HEK293 (cell line): ENCODE measurements around the gene OR2AT4.
"Not testable (repeated sequence)": the region's sequence is repeated elsewhere in the genome, so short reads cannot be mapped to it uniquely, and the experiment has no call there.

ENCODE experiments used
- CTCF ChIA-PET: fragments of 350-600 bp; formaldehyde crosslinking; extraction: SDS; loops from one replicate; lab custom pipeline; 2021; ENCODE audit warnings: antibody characterized with exemption; lab: Yijun Ruan, JAX
- POLR2A ChIA-PET: fragments of 300-600 bp; formaldehyde crosslinking; extraction: SDS; loops from one replicate; lab custom pipeline; 2020; ENCODE audit warnings: antibody characterized with exemption, inconsistent platforms; lab: Yijun Ruan, JAX
- H3K27ac ChIP-seq: fragments of 200-500 bp; sonication (Bioruptor generic); 2 replicates; pipeline ENCODE4 v1.5.1; 2014; ENCODE audit warnings: low read depth, low read length, control low read depth, inconsistent platforms; ENCODE audit errors: extremely low read depth
- H3K36me3 ChIP-seq, 2 experiments: fragments of 200-500 bp in 1 of 2; sonication (Bioruptor generic) in 1 of 2; 1 replicate in 1 of 2; 2 replicates in 1 of 2; pipeline ENCODE4 v1.5.1; 2014 to 2017; ENCODE audit warnings: inconsistent platforms in 2 of 2, low read length in 2 of 2; ENCODE audit not compliant: control insufficient read depth in 2 of 2, insufficient read depth in 1 of 2
- H3K4me1 ChIP-seq: fragments of 200-500 bp; sonication (Bioruptor generic); 2 replicates; pipeline ENCODE4 v1.5.1; 2014; ENCODE audit warnings: mild to moderate bottlenecking, low read length, inconsistent platforms; ENCODE audit not compliant: control insufficient read depth, insufficient read depth
- H3K4me3 ChIP-seq: 2 replicates; pipeline ENCODE4 v1.5.1; 2011; ENCODE audit warnings: low read depth, mild to moderate bottlenecking, control low read depth, low read length, moderate library complexity
- H3K9me3 ChIP-seq: fragments of 200-500 bp; sonication (Bioruptor generic); 2 replicates; pipeline ENCODE4 v1.5.1; 2014; ENCODE audit warnings: low read depth, low read length, inconsistent platforms; ENCODE audit not compliant: control insufficient read depth, insufficient read depth
- BCL11A ChIP-seq: fragments of 450-650 bp; formaldehyde crosslinking; IDR thresholded peaks from 2 replicates; pipeline ENCODE4 v1.5.1; 2016; ENCODE audit warnings: low read depth, missing biosample characterization, missing genetic modification characterization
- EGR2 ChIP-seq: fragments of 450-650 bp; formaldehyde crosslinking; IDR thresholded peaks from 2 replicates; pipeline ENCODE4 v1.5.1; 2016; ENCODE audit warnings: low read depth, missing biosample characterization, missing genetic modification characterization
- MEIS1 ChIP-seq: sonication (generic); formaldehyde crosslinking; IDR thresholded peaks from 2 replicates; pipeline ENCODE4 v1.8.1; 2022; ENCODE audit warnings: missing genetic modification reagents, mild to moderate bottlenecking, borderline replicate concordance
- TSHZ1 ChIP-seq: fragments of 450-650 bp; formaldehyde crosslinking; IDR thresholded peaks from 2 replicates; pipeline ENCODE4 v1.5.1; 2016; ENCODE audit warnings: missing biosample characterization, missing genetic modification characterization, borderline replicate concordance
- ZFHX2 ChIP-seq: fragments of 450-650 bp; formaldehyde crosslinking; conservative IDR thresholded peaks from 2 replicates; pipeline ENCODE4 v1.5.1; 2016; ENCODE audit warnings: missing biosample characterization, missing genetic modification characterization
- ZNF146 ChIP-seq: fragments of 450-650 bp; formaldehyde crosslinking; IDR thresholded peaks from 2 replicates; pipeline ENCODE4 v1.5.1; 2016; ENCODE audit warnings: missing biosample characterization, missing genetic modification characterization
- ZNF335 ChIP-seq: fragments of 450-650 bp; formaldehyde crosslinking; conservative IDR thresholded peaks from 2 replicates; pipeline ENCODE4 v1.5.1; 2016; ENCODE audit warnings: missing biosample characterization, missing genetic modification characterization
- ZNF362 ChIP-seq: fragments of 450-650 bp; formaldehyde crosslinking; IDR thresholded peaks from 2 replicates; pipeline ENCODE4 v1.5.1; 2016; ENCODE audit warnings: missing biosample characterization, missing genetic modification characterization
- ZSCAN16 ChIP-seq: fragments of 450-650 bp; formaldehyde crosslinking; IDR thresholded peaks from 2 replicates; pipeline ENCODE4 v1.5.1; 2016; ENCODE audit warnings: missing biosample characterization, missing genetic modification characterization
- ZSCAN30 ChIP-seq: fragments of 450-650 bp; IDR thresholded peaks from 2 replicates; pipeline ENCODE4 v1.5.1; 2018; ENCODE audit warnings: missing biosample characterization, mild to moderate bottlenecking, missing genetic modification characterization, moderate library complexity
- TF ChIP-seq, protein P1 (sequence below): fragments of 450-650 bp; formaldehyde crosslinking; IDR thresholded peaks from 2 replicates; pipeline ENCODE4 v1.5.1; 2016; ENCODE audit warnings: missing biosample characterization, missing genetic modification characterization

Gene OR2AT4

GRCh38 chr11:75105967-75106681 lies 9.4 kb upstream of the OR2AT4 start:
- not testable (repeated sequence) for H3K36me3 ChIP-seq, H3K4me1 ChIP-seq, H3K4me3 ChIP-seq, H3K9me3 ChIP-seq, H3K27ac ChIP-seq
- peak; percentile 90 for TF ChIP-seq ZNF146
- CTCF ChIA-PET = interaction anchor here (0.6 to 1.9 kb wide), 4 partner anchors 19 to 142 kb away, joined by 3 to 7 read pairs (median 3); no protein-coding TSS in a partner anchor
- POLR2A ChIA-PET = interaction anchor here (0.5 kb wide), 1 partner anchor 33 kb away, joined by 8 read pairs; no protein-coding TSS in a partner anchor

GRCh38 chr11:75105462-75105925 lies 8.8 kb upstream of the OR2AT4 start:
- POLR2A ChIA-PET = interaction anchor here (0.5 kb wide), 1 partner anchor 34 kb away, joined by 8 read pairs; no protein-coding TSS in a partner anchor
- Histone ChIP-seq H3K36me3 (no peaks in the 10 kb centered on the region), H3K27ac (no peak overlapping the region), H3K9me3 (no peaks in the 10 kb centered on the region), H3K4me3 (no peak overlapping the region), H3K4me1 (no peaks in the 10 kb centered on the region)
- CTCF ChIA-PET = interaction anchor here (0.5 to 1.9 kb wide), 2 partner anchors 36 to 136 kb away, joined by 3 to 7 read pairs; no protein-coding TSS in a partner anchor
- TF ChIP-seq, protein P1, sequence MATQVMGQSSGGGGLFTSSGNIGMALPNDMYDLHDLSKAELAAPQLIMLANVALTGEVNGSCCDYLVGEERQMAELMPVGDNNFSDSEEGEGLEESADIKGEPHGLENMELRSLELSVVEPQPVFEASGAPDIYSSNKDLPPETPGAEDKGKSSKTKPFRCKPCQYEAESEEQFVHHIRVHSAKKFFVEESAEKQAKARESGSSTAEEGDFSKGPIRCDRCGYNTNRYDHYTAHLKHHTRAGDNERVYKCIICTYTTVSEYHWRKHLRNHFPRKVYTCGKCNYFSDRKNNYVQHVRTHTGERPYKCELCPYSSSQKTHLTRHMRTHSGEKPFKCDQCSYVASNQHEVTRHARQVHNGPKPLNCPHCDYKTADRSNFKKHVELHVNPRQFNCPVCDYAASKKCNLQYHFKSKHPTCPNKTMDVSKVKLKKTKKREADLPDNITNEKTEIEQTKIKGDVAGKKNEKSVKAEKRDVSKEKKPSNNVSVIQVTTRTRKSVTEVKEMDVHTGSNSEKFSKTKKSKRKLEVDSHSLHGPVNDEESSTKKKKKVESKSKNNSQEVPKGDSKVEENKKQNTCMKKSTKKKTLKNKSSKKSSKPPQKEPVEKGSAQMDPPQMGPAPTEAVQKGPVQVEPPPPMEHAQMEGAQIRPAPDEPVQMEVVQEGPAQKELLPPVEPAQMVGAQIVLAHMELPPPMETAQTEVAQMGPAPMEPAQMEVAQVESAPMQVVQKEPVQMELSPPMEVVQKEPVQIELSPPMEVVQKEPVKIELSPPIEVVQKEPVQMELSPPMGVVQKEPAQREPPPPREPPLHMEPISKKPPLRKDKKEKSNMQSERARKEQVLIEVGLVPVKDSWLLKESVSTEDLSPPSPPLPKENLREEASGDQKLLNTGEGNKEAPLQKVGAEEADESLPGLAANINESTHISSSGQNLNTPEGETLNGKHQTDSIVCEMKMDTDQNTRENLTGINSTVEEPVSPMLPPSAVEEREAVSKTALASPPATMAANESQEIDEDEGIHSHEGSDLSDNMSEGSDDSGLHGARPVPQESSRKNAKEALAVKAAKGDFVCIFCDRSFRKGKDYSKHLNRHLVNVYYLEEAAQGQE (tag by site-specific recombination) = no peak
- TF ChIP-seq ZNF362 (tag by site-specific recombination) (no peak), MEIS1 (CRISPR knock-in tag) (no peak), BCL11A (tag by site-specific recombination) (no peak), ZSCAN16 (tag by site-specific recombination) (no peak), ZNF335 (peak; percentile 85), ZSCAN30 (tag by site-specific recombination) (no peak)

DNA sequence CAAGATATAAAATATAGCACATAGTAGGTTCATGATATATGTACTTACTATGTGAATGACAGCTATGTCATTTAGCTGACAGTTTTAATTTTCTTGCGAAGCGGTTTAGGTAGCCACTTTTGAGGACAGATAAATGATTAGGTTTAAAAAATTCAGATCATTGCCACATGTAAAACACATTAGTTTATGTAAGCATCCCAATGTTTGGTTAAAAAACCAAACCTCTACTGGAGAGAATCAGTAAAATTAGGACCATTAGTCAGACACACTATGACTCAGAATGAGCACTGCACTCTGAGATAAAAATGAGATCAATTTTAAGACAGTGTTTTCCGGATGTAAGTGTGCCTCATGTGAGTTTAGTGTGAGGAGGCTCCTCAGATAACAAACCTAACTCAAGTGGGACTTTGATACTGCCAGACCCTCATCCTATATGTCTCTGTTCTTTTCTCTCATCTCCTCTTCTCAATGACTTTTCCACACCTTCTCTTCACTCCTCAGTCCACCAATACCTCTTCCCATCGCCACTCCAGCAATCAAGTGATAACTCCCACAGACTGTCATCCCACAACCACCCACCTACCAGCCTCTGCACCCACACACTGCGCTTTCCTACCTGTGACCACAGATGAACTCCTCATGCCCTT lies 6.8 kb upstream of the OR2AT4 start:
- Histone ChIP-seq H3K36me3 (no peaks in the 10 kb centered on the region), H3K4me1 (no peaks in the 10 kb centered on the region), H3K4me3 (no peak overlapping the region), H3K9me3 (no peaks in the 10 kb centered on the region), H3K27ac (no peak overlapping the region)
- ChIA-PET CTCF (interaction anchor here (0.6 to 1.1 kb wide), 5 partner anchors 39 to 101 kb away, joined by 3 to 6 read pairs (median 3); partner anchors contain the start of gene SLCO2B1), POLR2A (no interaction called here)
- TF ChIP-seq TSHZ1 = no peak
- peak; percentile 92 for TF ChIP-seq ZFHX2 (tag by site-specific recombination)
- peak; percentile 30; the same call in 1 of the 2 replicates for TF ChIP-seq ZNF335
- TF ChIP-seq EGR2 (tag by site-specific recombination) = peak; percentile 93
